Neural cell (in vitro differentiated cells): ENCODE measurements around the gene LHPP.

ENCODE experiments used
- CTCF ChIP-seq: fragments of 450-650 bp; IDR thresholded peaks from 2 replicates; pipeline ENCODE4 v1.5.1; 2014; ENCODE audit warnings: antibody characterized with exemption, mild to moderate bottlenecking, moderate library complexity; ENCODE audit not compliant: poor library complexity, severe bottlenecking
- EP300 ChIP-seq: fragments of 450-650 bp; conservative IDR thresholded peaks from 2 replicates; pipeline ENCODE4 v1.6.1; 2014; ENCODE audit warnings: antibody characterized with exemption, mild to moderate bottlenecking, moderate library complexity; ENCODE audit not compliant: poor library complexity, severe bottlenecking
- MXI1 ChIP-seq: fragments of 450-650 bp; conservative IDR thresholded peaks from 2 replicates; pipeline ENCODE4 v1.6.1; 2014; ENCODE audit warnings: antibody characterized with exemption, mild to moderate bottlenecking; ENCODE audit not compliant: poor library complexity, severe bottlenecking
- REST ChIP-seq: IDR thresholded peaks from 2 replicates; pipeline ENCODE4 v1.6.1; 2012; ENCODE audit warnings: borderline replicate concordance
- TAF1 ChIP-seq: IDR thresholded peaks from 2 replicates; pipeline ENCODE4 v1.6.1; 2012; ENCODE audit warnings: low read depth

DNA sequence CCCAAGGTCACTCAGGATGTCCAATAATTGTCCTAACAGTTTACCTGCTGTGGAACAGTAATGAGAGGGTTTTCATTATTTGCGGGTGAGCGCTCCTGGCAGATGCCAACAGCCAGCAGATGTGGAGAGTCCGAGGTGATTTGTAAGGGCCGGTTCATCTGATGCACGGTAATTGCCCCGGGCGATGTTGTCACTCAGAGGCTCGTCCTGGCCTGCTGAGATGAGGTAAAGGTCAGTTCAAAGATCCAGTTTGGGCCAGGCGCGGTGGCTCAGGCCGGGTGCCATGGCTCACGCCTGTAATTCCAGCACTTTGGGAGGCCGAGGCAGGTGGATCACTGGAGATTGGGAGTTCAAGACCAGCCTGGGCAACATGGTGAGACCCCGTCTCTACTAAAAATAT lies 16.9 kb downstream of the LHPP start:
- TF ChIP-seq REST (no peak), MXI1 (no peak), CTCF (no peak), TAF1 (no peak), EP300 (no peak)
